K562 (cell line): ENCODE measurements around the gene CLDN5. TPM values are rescaled to one million over a fixed set of nuclear protein-coding genes. Genes with fewer than 3 reads are reported as not detected.

ENCODE experiments used
- CBX3 ChIP-seq, 2 experiments: IDR thresholded peaks; 1 replicate in 1 of 2; 2 replicates in 1 of 2; pipeline ENCODE4 v1.6.1; 2012; ENCODE audit warnings: inconsistent platforms in 2 of 2, low read length in 2 of 2, borderline replicate concordance in 1 of 2, control low read depth in 1 of 2
- CBX8 ChIP-seq: fragments of 200-600 bp; sonication (generic); IDR thresholded peaks from 2 replicates; pipeline ENCODE4 v1.6.1; 2012; ENCODE audit warnings: borderline replicate concordance, mixed run types, low read depth, mild to moderate bottlenecking, moderate library complexity, mixed read lengths, low read length, control low read depth, inconsistent platforms; ENCODE audit not compliant: poor library complexity, severe bottlenecking; ENCODE audit errors: extremely low read depth
- DIDO1 ChIP-seq: fragments of 450-650 bp; IDR thresholded peaks from 2 replicates; pipeline ENCODE4 v1.6.1; 2016; ENCODE audit warnings: low read depth, missing biosample characterization, missing genetic modification characterization
- MBD2 ChIP-seq: sonication (generic); IDR thresholded peaks from 2 replicates; pipeline ENCODE4 v1.6.1; 2016; ENCODE audit warnings: low read depth, borderline replicate concordance
- NR2C2 ChIP-seq, 2 experiments: fragments of 200-800 bp in 1 of 2; sonication (Bioruptor generic) in 1 of 2; sonication (generic) in 1 of 2; formaldehyde crosslinking in 1 of 2; IDR thresholded peaks; 2 replicates each; pipeline versions ENCODE4 v1.6.1 to v1.8.0; 2016 to 2022; ENCODE audit warnings: mild to moderate bottlenecking in 1 of 2, missing compliant biosample characterization in 1 of 2, missing genetic modification characterization in 1 of 2, missing genetic modification reagents in 1 of 2
- NR3C1 ChIP-seq: sonication (generic); formaldehyde crosslinking; IDR thresholded peaks from 2 replicates; pipeline ENCODE4 v1.8.1; 2022; ENCODE audit warnings: missing genetic modification reagents
- POU5F1 ChIP-seq: fragments of 150-350 bp; IDR thresholded peaks from 2 replicates; pipeline ENCODE4 v1.6.1; 2014; ENCODE audit warnings: borderline replicate concordance, low read length, low read depth, mild to moderate bottlenecking; ENCODE audit not compliant: partially characterized antibody
- TOE1 ChIP-seq, 2 experiments: fragments of 450-650 bp in 1 of 2; sonication (generic) in 1 of 2; formaldehyde crosslinking in 1 of 2; IDR thresholded peaks; 2 replicates each; pipeline versions ENCODE4 v1.7.1 to v1.8.0; 2016 to 2022; ENCODE audit warnings: borderline replicate concordance in 2 of 2, mild to moderate bottlenecking in 2 of 2, antibody characterized with exemption in 1 of 2, inconsistent platforms in 1 of 2, low read depth in 1 of 2, missing genetic modification reagents in 1 of 2, moderate library complexity in 1 of 2
- ZEB2 ChIP-seq: fragments of 450-650 bp; IDR thresholded peaks from 2 replicates; pipeline ENCODE4 v1.6.1; 2016
- ZNF146 ChIP-seq: IDR thresholded peaks from one replicate; pipeline ENCODE4 v1.6.1; 2018; ENCODE audit warnings: missing compliant biosample characterization; ENCODE audit not compliant: unreplicated experiment
- ZNF324 ChIP-seq: fragments of 250-450 bp; sonication (Bioruptor Pico); IDR thresholded peaks from 2 replicates; pipeline ENCODE4 v1.4.0; 2020; ENCODE audit warnings: mild to moderate bottlenecking
- ZNF57 ChIP-seq: fragments of 450-650 bp; formaldehyde crosslinking; IDR thresholded peaks from 2 replicates; pipeline ENCODE4 v1.4.0; 2020; ENCODE audit warnings: mild to moderate bottlenecking, moderate library complexity
- ZNF785 ChIP-seq: fragments of 250-450 bp; sonication (Bioruptor Pico); IDR thresholded peaks from 2 replicates; pipeline ENCODE4 v1.4.0; 2020; ENCODE audit warnings: mild to moderate bottlenecking
- ZSCAN32 ChIP-seq: fragments of 450-650 bp; formaldehyde crosslinking; IDR thresholded peaks from 2 replicates; pipeline ENCODE4 v1.4.0; 2020; ENCODE audit warnings: mild to moderate bottlenecking, moderate library complexity
- polyA plus RNA-seq, 8 experiments: library from polyadenylated mRNA; depleted of rRNA in 4 of 8; stranded (reverse) in 5 of 8; unstranded in 3 of 8; fragments of >200 nt; fragmentation: Nextera tagmentation in 2 of 8; fragmentation: Illumina TruSeq in 1 of 8; extraction: Ambion mirVana in 2 of 8; extraction: Trizol in 1 of 8; gene quantifications; 2 replicates each; pipeline versions ENCODE4 v1.2.1 to v1.2.3, GENCODE V29; 2011 to 2014; ENCODE audit warnings: inconsistent platforms in 1 of 8, missing spikeins in 1 of 8
- total RNA-seq, 7 experiments: library from RNA; depleted of rRNA in 6 of 7; stranded (reverse); fragments of >200 nt in 6 of 7; fragmentation: Illumina TruSeq in 2 of 7; extraction: Trizol in 2 of 7; gene quantifications; 2 replicates each; pipeline versions ENCODE4 v1.2.1 to v1.2.3, GENCODE V29; 2011 to 2021; ENCODE audit warnings: low replicate concordance in 1 of 7
- TF ChIP-seq, protein P1 (sequence below): sonication (generic); formaldehyde crosslinking; IDR thresholded peaks from 2 replicates; pipeline ENCODE4 v1.8.1; 2023; ENCODE audit warnings: missing genetic modification reagents, mild to moderate bottlenecking, borderline replicate concordance
- TF ChIP-seq, protein P2 (sequence below): sonication (generic); formaldehyde crosslinking; IDR thresholded peaks from 2 replicates; pipeline ENCODE4 v1.5.0; 2020; ENCODE audit warnings: missing genetic modification reagents
- TF ChIP-seq, protein P3 (sequence below), 3 experiments: fragments of 200-800 bp in 1 of 3; sonication (Bioruptor generic) in 1 of 3; sonication (generic) in 1 of 3; formaldehyde crosslinking in 1 of 3; IDR thresholded peaks; 2 replicates each; pipeline versions ENCODE4 v1.6.1 to v1.8.0; 2016 to 2022; ENCODE audit warnings: mild to moderate bottlenecking in 2 of 3, missing compliant biosample characterization in 2 of 3, missing genetic modification characterization in 2 of 3, missing genetic modification reagents in 1 of 3
- TF ChIP-seq, protein P4 (sequence below): fragments of 450-650 bp; formaldehyde crosslinking; IDR thresholded peaks from 2 replicates; pipeline ENCODE4 v1.4.0; 2020; ENCODE audit warnings: mild to moderate bottlenecking, moderate library complexity

CLDN5 gene
- total and polyA plus RNA-seq, 9 of the 15 experiments (the other 6 are each of a cell fraction or from before 2014, with no cell fraction given) = 0.20 TPM; not detected in 8

DNA sequence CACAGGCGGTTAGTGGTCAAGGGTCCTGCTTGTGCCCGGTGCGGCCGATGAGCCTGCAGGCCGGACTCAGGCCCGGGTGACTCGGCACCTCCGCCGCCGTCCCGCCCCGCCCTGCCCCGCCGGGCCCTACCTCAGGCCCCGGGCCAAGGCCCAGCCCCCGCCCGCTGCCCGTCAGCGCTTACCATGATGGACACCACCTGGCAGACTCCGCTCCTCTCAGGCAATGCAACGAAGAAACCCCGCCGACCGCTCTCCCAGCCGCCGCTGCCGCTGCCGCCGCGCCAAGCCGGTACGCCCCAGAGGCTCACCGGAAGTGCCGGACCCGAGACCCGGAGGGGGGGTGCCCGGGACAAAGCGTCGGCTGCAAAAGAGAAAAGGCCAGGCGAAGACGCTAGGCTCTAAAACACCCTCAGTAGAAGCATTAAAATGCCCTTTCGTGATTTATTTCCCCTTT, 45.3 kb downstream of the CLDN5 start, which contains the start of gene UFD1 (continued):
- TF ChIP-seq, protein P1, sequence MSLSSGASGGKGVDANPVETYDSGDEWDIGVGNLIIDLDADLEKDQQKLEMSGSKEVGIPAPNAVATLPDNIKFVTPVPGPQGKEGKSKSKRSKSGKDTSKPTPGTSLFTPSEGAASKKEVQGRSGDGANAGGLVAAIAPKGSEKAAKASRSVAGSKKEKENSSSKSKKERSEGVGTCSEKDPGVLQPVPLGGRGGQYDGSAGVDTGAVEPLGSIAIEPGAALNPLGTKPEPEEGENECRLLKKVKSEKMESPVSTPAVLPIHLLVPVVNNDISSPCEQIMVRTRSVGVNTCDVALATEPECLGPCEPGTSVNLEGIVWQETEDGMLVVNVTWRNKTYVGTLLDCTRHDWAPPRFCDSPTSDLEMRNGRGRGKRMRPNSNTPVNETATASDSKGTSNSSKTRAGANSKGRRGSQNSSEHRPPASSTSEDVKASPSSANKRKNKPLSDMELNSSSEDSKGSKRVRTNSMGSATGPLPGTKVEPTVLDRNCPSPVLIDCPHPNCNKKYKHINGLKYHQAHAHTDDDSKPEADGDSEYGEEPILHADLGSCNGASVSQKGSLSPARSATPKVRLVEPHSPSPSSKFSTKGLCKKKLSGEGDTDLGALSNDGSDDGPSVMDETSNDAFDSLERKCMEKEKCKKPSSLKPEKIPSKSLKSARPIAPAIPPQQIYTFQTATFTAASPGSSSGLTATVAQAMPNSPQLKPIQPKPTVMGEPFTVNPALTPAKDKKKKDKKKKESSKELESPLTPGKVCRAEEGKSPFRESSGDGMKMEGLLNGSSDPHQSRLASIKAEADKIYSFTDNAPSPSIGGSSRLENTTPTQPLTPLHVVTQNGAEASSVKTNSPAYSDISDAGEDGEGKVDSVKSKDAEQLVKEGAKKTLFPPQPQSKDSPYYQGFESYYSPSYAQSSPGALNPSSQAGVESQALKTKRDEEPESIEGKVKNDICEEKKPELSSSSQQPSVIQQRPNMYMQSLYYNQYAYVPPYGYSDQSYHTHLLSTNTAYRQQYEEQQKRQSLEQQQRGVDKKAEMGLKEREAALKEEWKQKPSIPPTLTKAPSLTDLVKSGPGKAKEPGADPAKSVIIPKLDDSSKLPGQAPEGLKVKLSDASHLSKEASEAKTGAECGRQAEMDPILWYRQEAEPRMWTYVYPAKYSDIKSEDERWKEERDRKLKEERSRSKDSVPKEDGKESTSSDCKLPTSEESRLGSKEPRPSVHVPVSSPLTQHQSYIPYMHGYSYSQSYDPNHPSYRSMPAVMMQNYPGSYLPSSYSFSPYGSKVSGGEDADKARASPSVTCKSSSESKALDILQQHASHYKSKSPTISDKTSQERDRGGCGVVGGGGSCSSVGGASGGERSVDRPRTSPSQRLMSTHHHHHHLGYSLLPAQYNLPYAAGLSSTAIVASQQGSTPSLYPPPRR (CRISPR knock-in tag) = no peak
- no peak for TF ChIP-seq POU5F1
- TF ChIP-seq, protein P2, sequence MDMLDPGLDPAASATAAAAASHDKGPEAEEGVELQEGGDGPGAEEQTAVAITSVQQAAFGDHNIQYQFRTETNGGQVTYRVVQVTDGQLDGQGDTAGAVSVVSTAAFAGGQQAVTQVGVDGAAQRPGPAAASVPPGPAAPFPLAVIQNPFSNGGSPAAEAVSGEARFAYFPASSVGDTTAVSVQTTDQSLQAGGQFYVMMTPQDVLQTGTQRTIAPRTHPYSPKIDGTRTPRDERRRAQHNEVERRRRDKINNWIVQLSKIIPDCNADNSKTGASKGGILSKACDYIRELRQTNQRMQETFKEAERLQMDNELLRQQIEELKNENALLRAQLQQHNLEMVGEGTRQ = no peak
- TF ChIP-seq, protein P3, sequence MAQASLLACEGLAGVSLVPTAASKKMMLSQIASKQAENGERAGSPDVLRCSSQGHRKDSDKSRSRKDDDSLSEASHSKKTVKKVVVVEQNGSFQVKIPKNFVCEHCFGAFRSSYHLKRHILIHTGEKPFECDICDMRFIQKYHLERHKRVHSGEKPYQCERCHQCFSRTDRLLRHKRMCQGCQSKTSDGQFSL (CRISPR knock-in tag; IDR thresholded peaks at IDR 0.05) = no peak
- TF ChIP-seq, protein P3 (tag; IDR thresholded peaks at IDR 0.05) = no peak
- no peak for TF ChIP-seq NR3C1
- no peak for TF ChIP-seq MBD2
- TF ChIP-seq ZNF785 (CRISPR knock-in tag) = no peak
- no peak for TF ChIP-seq CBX8
- no peak for TF ChIP-seq ZNF324 (CRISPR knock-in tag)
- TF ChIP-seq, protein P4, sequence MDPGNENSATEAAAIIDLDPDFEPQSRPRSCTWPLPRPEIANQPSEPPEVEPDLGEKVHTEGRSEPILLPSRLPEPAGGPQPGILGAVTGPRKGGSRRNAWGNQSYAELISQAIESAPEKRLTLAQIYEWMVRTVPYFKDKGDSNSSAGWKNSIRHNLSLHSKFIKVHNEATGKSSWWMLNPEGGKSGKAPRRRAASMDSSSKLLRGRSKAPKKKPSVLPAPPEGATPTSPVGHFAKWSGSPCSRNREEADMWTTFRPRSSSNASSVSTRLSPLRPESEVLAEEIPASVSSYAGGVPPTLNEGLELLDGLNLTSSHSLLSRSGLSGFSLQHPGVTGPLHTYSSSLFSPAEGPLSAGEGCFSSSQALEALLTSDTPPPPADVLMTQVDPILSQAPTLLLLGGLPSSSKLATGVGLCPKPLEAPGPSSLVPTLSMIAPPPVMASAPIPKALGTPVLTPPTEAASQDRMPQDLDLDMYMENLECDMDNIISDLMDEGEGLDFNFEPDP = no peak
- TF ChIP-seq TOE1 (IDR thresholded peaks at IDR 0.05; ENCODE audit: borderline replicate concordance) = no peak
- no peak for TF ChIP-seq TOE1 (CRISPR knock-in tag; IDR thresholded peaks at IDR 0.05; ENCODE audit: borderline replicate concordance, low read depth)
- TF ChIP-seq ZNF57 (CRISPR knock-in tag) = 0 out of 2 replicates have a peak, but pooled peaks have one; percentile 28
- TF ChIP-seq NR2C2 (CRISPR knock-in tag; IDR thresholded peaks at IDR 0.05) = no peak
- no peak for TF ChIP-seq NR2C2 (tag; IDR thresholded peaks at IDR 0.05)
- no peak for TF ChIP-seq ZSCAN32 (CRISPR knock-in tag)
- no peak for TF ChIP-seq ZEB2
- TF ChIP-seq DIDO1 = no peak
- TF ChIP-seq ZNF146 (CRISPR knock-in tag) = no peak
- TF ChIP-seq CBX3 (IDR thresholded peaks at IDR 0.05; ENCODE audit: borderline replicate concordance in 1 of 2, low read length in 2 of 2) = no peak
